Measurements from ENCODE around the gene SCP2.
"Not testable (repeated sequence)": the region's sequence is repeated elsewhere in the genome, so short reads cannot be mapped to it uniquely, and the experiment has no call there.

GRCh38 chr1:52969234-52969633 lies 42.2 kb downstream of the SCP2 start:
- TF ChIP-seq USF1 (CRISPR knock-in tag; IDR thresholded peaks at IDR 0.05); CTCF (IDR thresholded peaks at IDR 0.05); AFF4 (CRISPR knock-in tag; IDR thresholded peaks at IDR 0.05; ENCODE audit: borderline replicate concordance); HMGXB4 (CRISPR knock-in tag; IDR thresholded peaks at IDR 0.05); ZNF532 (CRISPR knock-in tag; IDR thresholded peaks at IDR 0.05; ENCODE audit: borderline replicate concordance); JAZF1 (CRISPR knock-in tag; IDR thresholded peaks at IDR 0.05); ZNF263 (CRISPR knock-in tag; IDR thresholded peaks at IDR 0.05; ENCODE audit: low read depth); MAX (CRISPR knock-in tag; IDR thresholded peaks at IDR 0.05); FOXJ3 (CRISPR knock-in tag; IDR thresholded peaks at IDR 0.05; ENCODE audit: borderline replicate concordance); ZNF121 (CRISPR knock-in tag; IDR thresholded peaks at IDR 0.05); EMX1 (CRISPR knock-in tag; IDR thresholded peaks at IDR 0.05); ATF3 (CRISPR knock-in tag; conservative IDR thresholded peaks at IDR 0.05); TEAD4 (CRISPR knock-in tag; IDR thresholded peaks at IDR 0.05): not testable (repeated sequence)
